GM23338 (cell line): ENCODE measurements around the gene KRTAP25-1. TPM values are rescaled to one million over a fixed set of nuclear protein-coding genes. Genes with fewer than 3 reads are reported as not detected.

ENCODE experiments used
- ATAC-seq: fragments of 200-7000 bp; cut with Tn5 transposase; 3 replicates; pipeline ENCODE4 v1.9.1; 2020
- DNase-seq: peaks from one replicate; pipeline ENCODE4 v3.0.0-alpha.2; 2015; ENCODE audit warnings: low spot score
- H2AFZ ChIP-seq: fragments of 200-600 bp; sonication (generic); 2 replicates; pipeline ENCODE4 v1.8.0; 2016; ENCODE audit warnings: antibody characterized with exemption, mild to moderate bottlenecking, moderate library complexity
- H3F3A ChIP-seq: fragments of 200-600 bp; sonication (generic); replicated peaks from 2 replicates; pipeline ENCODE4 v1.8.0; 2017; ENCODE audit warnings: antibody characterized with exemption, mixed run types, low read depth
- H3K27ac ChIP-seq: fragments of 200-600 bp; sonication (generic); 2 replicates; pipeline ENCODE4 v1.6.1; 2016; ENCODE audit warnings: low read depth
- H3K27me3 ChIP-seq: fragments of 200-600 bp; sonication (generic); 2 replicates; pipeline ENCODE4 v1.8.0; 2016; ENCODE audit warnings: mild to moderate bottlenecking, mixed run types, moderate library complexity; ENCODE audit not compliant: insufficient read depth
- H3K36me3 ChIP-seq: fragments of 200-600 bp; sonication (generic); 2 replicates; pipeline ENCODE4 v1.8.0; 2016; ENCODE audit warnings: mild to moderate bottlenecking; ENCODE audit not compliant: insufficient read depth
- H3K4me1 ChIP-seq: fragments of 200-600 bp; sonication (generic); 2 replicates; pipeline ENCODE4 v1.8.0; 2016; ENCODE audit warnings: mild to moderate bottlenecking, moderate library complexity; ENCODE audit not compliant: insufficient read depth
- H3K4me2 ChIP-seq: fragments of 200-600 bp; sonication (generic); 2 replicates; pipeline ENCODE4 v1.7.1; 2017; ENCODE audit warnings: mixed run types
- H3K4me3 ChIP-seq: fragments of 200-600 bp; sonication (generic); 2 replicates; pipeline ENCODE4 v1.6.1; 2016; ENCODE audit warnings: mixed run types
- H3K79me2 ChIP-seq: fragments of 200-600 bp; sonication (generic); replicated peaks from 2 replicates; pipeline ENCODE4 v1.8.0; 2017; ENCODE audit warnings: mild to moderate bottlenecking; ENCODE audit not compliant: insufficient read depth
- H3K9me2 ChIP-seq: fragments of 200-600 bp; sonication (generic); 2 replicates; pipeline ENCODE4 v1.8.0; 2017; ENCODE audit not compliant: insufficient read depth
- H4K20me1 ChIP-seq: fragments of 200-600 bp; sonication (generic); replicated peaks from 2 replicates; pipeline ENCODE4 v1.8.0; 2017; ENCODE audit warnings: mild to moderate bottlenecking; ENCODE audit not compliant: insufficient read depth
- H3K27ac Mint-ChIP-seq: 2 replicates; pipeline ENCODE4 v1.8.0; 2020; ENCODE audit warnings: inconsistent platforms, mild to moderate bottlenecking, moderate library complexity, mixed read lengths
- H3K27me3 Mint-ChIP-seq: 3 replicates; pipeline ENCODE4 v1.8.0; 2022; ENCODE audit warnings: low read depth, mild to moderate bottlenecking, moderate library complexity, mixed read lengths, inconsistent platforms; ENCODE audit not compliant: insufficient read depth, poor library complexity
- H3K36me3 Mint-ChIP-seq: 3 replicates; pipeline ENCODE4 v1.8.0; 2021; ENCODE audit warnings: low read depth, mild to moderate bottlenecking, inconsistent platforms, moderate library complexity, mixed read lengths
- H3K4me1 Mint-ChIP-seq: 3 replicates; pipeline ENCODE4 v1.8.0; 2020; ENCODE audit warnings: mild to moderate bottlenecking, inconsistent platforms, mixed read lengths
- H3K4me3 Mint-ChIP-seq: 3 replicates; pipeline ENCODE4 v1.8.0; 2021; ENCODE audit warnings: moderate library complexity, mild to moderate bottlenecking, inconsistent platforms, mixed read lengths
- H3K9me3 Mint-ChIP-seq: 3 replicates; pipeline ENCODE4 v1.8.0; 2020; ENCODE audit warnings: moderate library complexity, mild to moderate bottlenecking, inconsistent platforms, mixed read lengths
- CREB1 ChIP-seq: fragments of 250-450 bp; sonication (Bioruptor Pico); IDR thresholded peaks from 2 replicates; pipeline ENCODE4 v1.5.0; 2020; ENCODE audit warnings: low read depth, mild to moderate bottlenecking, moderate library complexity
- ETS1 ChIP-seq: IDR thresholded peaks from 2 replicates; pipeline ENCODE4 v1.6.1; 2016; ENCODE audit warnings: antibody characterized with exemption
- EZH2phosphoT487 ChIP-seq: fragments of 200-600 bp; sonication (generic); IDR thresholded peaks from one replicate; pipeline ENCODE4 v1.8.1; 2018; ENCODE audit warnings: antibody characterized with exemption; ENCODE audit not compliant: unreplicated experiment
- JUNB ChIP-seq: IDR thresholded peaks from one replicate; pipeline ENCODE4 v1.6.1; 2016; ENCODE audit warnings: antibody characterized with exemption; ENCODE audit not compliant: unreplicated experiment
- POLR2AphosphoS5 ChIP-seq: IDR thresholded peaks from 2 replicates; pipeline ENCODE4 v1.6.1; 2016; ENCODE audit warnings: antibody characterized with exemption, low read depth
- STAT1 ChIP-seq: IDR thresholded peaks from one replicate; pipeline ENCODE4 v1.6.1; 2016; ENCODE audit warnings: antibody characterized with exemption; ENCODE audit not compliant: unreplicated experiment
- ZNF114 ChIP-seq: fragments of 250-450 bp; sonication (Bioruptor Pico); IDR thresholded peaks from 2 replicates; pipeline ENCODE4 v1.5.0; 2020; ENCODE audit warnings: mild to moderate bottlenecking, moderate library complexity
- ZNF331 ChIP-seq: fragments of 250-450 bp; sonication (Bioruptor Pico); IDR thresholded peaks from 2 replicates; pipeline ENCODE4 v1.5.0; 2020; ENCODE audit warnings: low read depth, mild to moderate bottlenecking, moderate library complexity
- long read RNA-seq: library from polyadenylated mRNA; unstranded; transcript quantifications from one replicate; pipeline ENCODE4 v2.0.0, GENCODE V29; 2020; ENCODE audit not compliant: unreplicated experiment
- polyA plus RNA-seq: library from polyadenylated mRNA; unstranded; fragments of >200 nt; fragmentation: Nextera tagmentation; extraction: Ambion mirVana; gene quantifications from 2 replicates; pipeline ENCODE4 v1.2.1, GENCODE V29; 2016
- total RNA-seq: library from RNA; depleted of rRNA; stranded (reverse); fragments of >200 nt; shearing (Covaris generic); gene quantifications from 2 replicates; pipeline ENCODE4 v1.2.3, GENCODE V29; 2014; rRNA removed
- TF ChIP-seq, protein P1 (sequence below): fragments of 250-450 bp; sonication (Bioruptor Pico); IDR thresholded peaks from 2 replicates; pipeline ENCODE4 v1.5.0; 2020; ENCODE audit warnings: mild to moderate bottlenecking, moderate library complexity
- TF ChIP-seq, protein P2 (sequence below): IDR thresholded peaks from one replicate; pipeline ENCODE4 v1.6.1; 2018; ENCODE audit warnings: antibody characterized with exemption; ENCODE audit not compliant: unreplicated experiment
- TF ChIP-seq, protein P3 (sequence below), 2 experiments: fragments of 200-600 bp in 1 of 2; sonication (generic) in 1 of 2; conservative IDR thresholded peaks; 2 replicates each; pipeline versions ENCODE4 v1.5.1 to v1.6.1; 2016 to 2017; ENCODE audit warnings: antibody characterized with exemption in 2 of 2, low read depth in 2 of 2, mild to moderate bottlenecking in 2 of 2, moderate library complexity in 1 of 2

KRTAP25-1 gene, protein sequence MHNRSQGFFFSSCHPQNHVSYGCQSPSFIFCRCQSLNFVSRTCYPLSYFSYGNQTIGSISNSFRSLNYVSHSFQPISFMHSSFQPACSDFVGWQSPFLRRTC
- total RNA-seq (not detected in 2 replicates), polyA plus RNA-seq (not detected in 2 replicates)
- long read RNA-seq: 0 reads

GRCh38 chr21:30289215-30289614 lies at the start of gene KRTAP25-1:
Gene KRTAP25-1 (minus strand): TSS chr21:30289514. CDS start chr21:30289490, 24 bp downstream.
- H3K4me3 ChIP-seq: no peak within 1 kb of the TSS
- no peaks in the 10 kb centered on the region for H3K9me3 Mint-ChIP-seq

More at GRCh38 chr21:30289215-30289614, at the start of gene KRTAP25-1:
- TF ChIP-seq POLR2AphosphoS5 (no peak), ZNF114 (CRISPR knock-in tag) (no peak), CREB1 (no peak), STAT1 (no peak), ZNF331 (CRISPR knock-in tag) (no peak), ETS1 (no peak), EZH2phosphoT487 (no peak), JUNB (no peak)
- TF ChIP-seq, protein P1, sequence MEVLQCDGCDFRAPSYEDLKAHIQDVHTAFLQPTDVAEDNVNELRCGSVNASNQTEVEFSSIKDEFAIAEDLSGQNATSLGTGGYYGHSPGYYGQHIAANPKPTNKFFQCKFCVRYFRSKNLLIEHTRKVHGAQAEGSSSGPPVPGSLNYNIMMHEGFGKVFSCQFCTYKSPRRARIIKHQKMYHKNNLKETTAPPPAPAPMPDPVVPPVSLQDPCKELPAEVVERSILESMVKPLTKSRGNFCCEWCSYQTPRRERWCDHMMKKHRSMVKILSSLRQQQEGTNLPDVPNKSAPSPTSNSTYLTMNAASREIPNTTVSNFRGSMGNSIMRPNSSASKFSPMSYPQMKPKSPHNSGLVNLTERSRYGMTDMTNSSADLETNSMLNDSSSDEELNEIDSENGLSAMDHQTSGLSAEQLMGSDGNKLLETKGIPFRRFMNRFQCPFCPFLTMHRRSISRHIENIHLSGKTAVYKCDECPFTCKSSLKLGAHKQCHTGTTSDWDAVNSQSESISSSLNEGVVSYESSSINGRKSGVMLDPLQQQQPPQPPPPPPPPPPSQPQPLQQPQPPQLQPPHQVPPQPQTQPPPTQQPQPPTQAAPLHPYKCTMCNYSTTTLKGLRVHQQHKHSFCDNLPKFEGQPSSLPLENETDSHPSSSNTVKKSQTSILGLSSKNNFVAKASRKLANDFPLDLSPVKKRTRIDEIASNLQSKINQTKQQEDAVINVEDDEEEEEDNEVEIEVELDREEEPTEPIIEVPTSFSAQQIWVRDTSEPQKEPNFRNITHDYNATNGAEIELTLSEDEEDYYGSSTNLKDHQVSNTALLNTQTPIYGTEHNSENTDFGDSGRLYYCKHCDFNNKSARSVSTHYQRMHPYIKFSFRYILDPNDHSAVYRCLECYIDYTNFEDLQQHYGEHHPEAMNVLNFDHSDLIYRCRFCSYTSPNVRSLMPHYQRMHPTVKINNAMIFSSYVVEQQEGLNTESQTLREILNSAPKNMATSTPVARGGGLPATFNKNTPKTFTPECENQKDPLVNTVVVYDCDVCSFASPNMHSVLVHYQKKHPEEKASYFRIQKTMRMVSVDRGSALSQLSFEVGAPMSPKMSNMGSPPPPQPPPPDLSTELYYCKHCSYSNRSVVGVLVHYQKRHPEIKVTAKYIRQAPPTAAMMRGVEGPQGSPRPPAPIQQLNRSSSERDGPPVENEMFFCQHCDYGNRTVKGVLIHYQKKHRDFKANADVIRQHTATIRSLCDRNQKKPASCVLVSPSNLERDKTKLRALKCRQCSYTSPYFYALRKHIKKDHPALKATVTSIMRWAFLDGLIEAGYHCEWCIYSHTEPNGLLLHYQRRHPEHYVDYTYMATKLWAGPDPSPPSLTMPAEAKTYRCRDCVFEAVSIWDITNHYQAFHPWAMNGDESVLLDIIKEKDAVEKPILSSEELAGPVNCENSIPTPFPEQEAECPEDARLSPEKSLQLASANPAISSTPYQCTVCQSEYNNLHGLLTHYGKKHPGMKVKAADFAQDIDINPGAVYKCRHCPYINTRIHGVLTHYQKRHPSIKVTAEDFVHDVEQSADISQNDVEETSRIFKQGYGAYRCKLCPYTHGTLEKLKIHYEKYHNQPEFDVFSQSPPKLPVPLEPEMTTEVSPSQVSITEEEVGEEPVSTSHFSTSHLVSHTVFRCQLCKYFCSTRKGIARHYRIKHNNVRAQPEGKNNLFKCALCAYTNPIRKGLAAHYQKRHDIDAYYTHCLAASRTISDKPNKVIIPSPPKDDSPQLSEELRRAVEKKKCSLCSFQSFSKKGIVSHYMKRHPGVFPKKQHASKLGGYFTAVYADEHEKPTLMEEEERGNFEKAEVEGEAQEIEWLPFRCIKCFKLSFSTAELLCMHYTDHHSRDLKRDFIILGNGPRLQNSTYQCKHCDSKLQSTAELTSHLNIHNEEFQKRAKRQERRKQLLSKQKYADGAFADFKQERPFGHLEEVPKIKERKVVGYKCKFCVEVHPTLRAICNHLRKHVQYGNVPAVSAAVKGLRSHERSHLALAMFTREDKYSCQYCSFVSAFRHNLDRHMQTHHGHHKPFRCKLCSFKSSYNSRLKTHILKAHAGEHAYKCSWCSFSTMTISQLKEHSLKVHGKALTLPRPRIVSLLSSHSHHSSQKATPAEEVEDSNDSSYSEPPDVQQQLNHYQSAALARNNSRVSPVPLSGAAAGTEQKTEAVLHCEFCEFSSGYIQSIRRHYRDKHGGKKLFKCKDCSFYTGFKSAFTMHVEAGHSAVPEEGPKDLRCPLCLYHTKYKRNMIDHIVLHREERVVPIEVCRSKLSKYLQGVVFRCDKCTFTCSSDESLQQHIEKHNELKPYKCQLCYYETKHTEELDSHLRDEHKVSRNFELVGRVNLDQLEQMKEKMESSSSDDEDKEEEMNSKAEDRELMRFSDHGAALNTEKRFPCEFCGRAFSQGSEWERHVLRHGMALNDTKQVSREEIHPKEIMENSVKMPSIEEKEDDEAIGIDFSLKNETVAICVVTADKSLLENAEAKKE (CRISPR knock-in tag): no peak
- TF ChIP-seq, protein P2, sequence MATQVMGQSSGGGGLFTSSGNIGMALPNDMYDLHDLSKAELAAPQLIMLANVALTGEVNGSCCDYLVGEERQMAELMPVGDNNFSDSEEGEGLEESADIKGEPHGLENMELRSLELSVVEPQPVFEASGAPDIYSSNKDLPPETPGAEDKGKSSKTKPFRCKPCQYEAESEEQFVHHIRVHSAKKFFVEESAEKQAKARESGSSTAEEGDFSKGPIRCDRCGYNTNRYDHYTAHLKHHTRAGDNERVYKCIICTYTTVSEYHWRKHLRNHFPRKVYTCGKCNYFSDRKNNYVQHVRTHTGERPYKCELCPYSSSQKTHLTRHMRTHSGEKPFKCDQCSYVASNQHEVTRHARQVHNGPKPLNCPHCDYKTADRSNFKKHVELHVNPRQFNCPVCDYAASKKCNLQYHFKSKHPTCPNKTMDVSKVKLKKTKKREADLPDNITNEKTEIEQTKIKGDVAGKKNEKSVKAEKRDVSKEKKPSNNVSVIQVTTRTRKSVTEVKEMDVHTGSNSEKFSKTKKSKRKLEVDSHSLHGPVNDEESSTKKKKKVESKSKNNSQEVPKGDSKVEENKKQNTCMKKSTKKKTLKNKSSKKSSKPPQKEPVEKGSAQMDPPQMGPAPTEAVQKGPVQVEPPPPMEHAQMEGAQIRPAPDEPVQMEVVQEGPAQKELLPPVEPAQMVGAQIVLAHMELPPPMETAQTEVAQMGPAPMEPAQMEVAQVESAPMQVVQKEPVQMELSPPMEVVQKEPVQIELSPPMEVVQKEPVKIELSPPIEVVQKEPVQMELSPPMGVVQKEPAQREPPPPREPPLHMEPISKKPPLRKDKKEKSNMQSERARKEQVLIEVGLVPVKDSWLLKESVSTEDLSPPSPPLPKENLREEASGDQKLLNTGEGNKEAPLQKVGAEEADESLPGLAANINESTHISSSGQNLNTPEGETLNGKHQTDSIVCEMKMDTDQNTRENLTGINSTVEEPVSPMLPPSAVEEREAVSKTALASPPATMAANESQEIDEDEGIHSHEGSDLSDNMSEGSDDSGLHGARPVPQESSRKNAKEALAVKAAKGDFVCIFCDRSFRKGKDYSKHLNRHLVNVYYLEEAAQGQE: no peak
- TF ChIP-seq, protein P3, sequence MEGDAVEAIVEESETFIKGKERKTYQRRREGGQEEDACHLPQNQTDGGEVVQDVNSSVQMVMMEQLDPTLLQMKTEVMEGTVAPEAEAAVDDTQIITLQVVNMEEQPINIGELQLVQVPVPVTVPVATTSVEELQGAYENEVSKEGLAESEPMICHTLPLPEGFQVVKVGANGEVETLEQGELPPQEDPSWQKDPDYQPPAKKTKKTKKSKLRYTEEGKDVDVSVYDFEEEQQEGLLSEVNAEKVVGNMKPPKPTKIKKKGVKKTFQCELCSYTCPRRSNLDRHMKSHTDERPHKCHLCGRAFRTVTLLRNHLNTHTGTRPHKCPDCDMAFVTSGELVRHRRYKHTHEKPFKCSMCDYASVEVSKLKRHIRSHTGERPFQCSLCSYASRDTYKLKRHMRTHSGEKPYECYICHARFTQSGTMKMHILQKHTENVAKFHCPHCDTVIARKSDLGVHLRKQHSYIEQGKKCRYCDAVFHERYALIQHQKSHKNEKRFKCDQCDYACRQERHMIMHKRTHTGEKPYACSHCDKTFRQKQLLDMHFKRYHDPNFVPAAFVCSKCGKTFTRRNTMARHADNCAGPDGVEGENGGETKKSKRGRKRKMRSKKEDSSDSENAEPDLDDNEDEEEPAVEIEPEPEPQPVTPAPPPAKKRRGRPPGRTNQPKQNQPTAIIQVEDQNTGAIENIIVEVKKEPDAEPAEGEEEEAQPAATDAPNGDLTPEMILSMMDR (conservative IDR thresholded peaks at IDR 0.05; ENCODE audit: low read depth in 2 of 2): no peak
- Mint-ChIP-seq H3K36me3 (no peaks in the 10 kb centered on the region), H3K27me3 (no peaks in the 10 kb centered on the region), H3K27ac (no peak within 1 kb of the TSS), H3K4me3 (no peak within 1 kb of the TSS), H3K4me1 (no peaks in the 10 kb centered on the region)
- H3K4me2 ChIP-seq: no peak within 1 kb of the TSS
- H3K4me1 ChIP-seq: no peaks in the 10 kb centered on the region
- no peaks in the 10 kb centered on the region for H3K27me3 ChIP-seq
- H3K27ac ChIP-seq: no peak within 1 kb of the TSS
- ATAC-seq: no peak
- H4K20me1 ChIP-seq: no peaks in the 10 kb centered on the region
- no peaks in the 10 kb centered on the region for H3K36me3 ChIP-seq
- 0 out of 2 replicates have a peak, but pooled peaks cover 3% of the 10 kb centered on the region for H3K9me2 ChIP-seq
- no peaks in the 10 kb centered on the region for H3K79me2 ChIP-seq
- no peaks in the 10 kb centered on the region for H3F3A ChIP-seq
- H2AFZ ChIP-seq: no peak within 1 kb of the TSS
- DNase-seq: no peak
